SU-DHL-6 (cell line): Measurements from ENCODE around the gene CPED1.

ENCODE experiments used
- CTCF ChIP-seq: fragments of 200-600 bp; sonication (generic); IDR thresholded peaks from one replicate; pipeline ENCODE4 v1.5.1; 2017; ENCODE audit warnings: antibody characterized with exemption, mild to moderate bottlenecking, low read length, moderate library complexity; ENCODE audit not compliant: insufficient read depth, poor library complexity, severe bottlenecking
- EZH2phosphoT487 ChIP-seq: fragments of 200-600 bp; sonication (generic), shearing (Covaris generic); conservative IDR thresholded peaks from 2 replicates; pipeline ENCODE4 v1.6.1; 2018; ENCODE audit warnings: mild to moderate bottlenecking, antibody characterized with exemption, low read length, moderate library complexity, mixed read lengths

- no peak for TF ChIP-seq EZH2phosphoT487
- TF ChIP-seq CTCF: no peak
These were observed 274.5 kb downstream of the CPED1 start for GRCh38 chr7:121262969-121263368.
